Measurements from ENCODE around the gene ACTRT2. TPM values are rescaled to one million over a fixed set of nuclear protein-coding genes. Genes with fewer than 3 reads are reported as not detected.

ACTRT2 gene
- total and polyA plus RNA-seq, 9 donors: not detected

DNA sequence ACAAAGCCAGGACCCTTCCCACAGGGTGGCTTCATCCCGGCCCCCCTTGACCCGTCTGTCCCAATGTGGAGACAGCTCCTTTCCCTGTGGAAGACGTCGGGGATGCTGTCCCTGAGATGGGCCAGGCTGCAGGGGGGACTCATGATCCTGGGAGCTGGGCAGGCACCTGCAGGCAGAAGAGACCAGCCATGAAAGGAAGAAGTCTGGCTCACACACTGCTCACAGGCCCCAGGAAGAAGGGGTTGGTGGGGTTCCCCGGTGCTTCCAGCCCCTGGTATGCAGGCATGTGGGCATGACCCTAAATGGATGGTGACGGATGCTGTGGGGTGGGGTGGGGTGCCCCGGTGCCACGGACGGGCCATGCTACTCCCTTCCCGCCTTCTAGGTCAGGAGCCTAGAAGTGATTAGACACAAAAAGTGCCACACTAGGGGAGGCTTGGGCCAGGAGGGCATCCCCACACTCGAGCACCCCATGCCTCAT, 8.3 kb downstream of the ACTRT2 start:
- Histone ChIP-seq H3K4me3 (no peak overlapping the region), H3K4me1 (ENCODE audit: insufficient read depth) (no peaks in the 10 kb centered on the region), H3K9me3 (no peaks in the 10 kb centered on the region), H3K27me3 (no peaks in the 10 kb centered on the region), H3K36me3 (no peaks in the 10 kb centered on the region), H3K27ac (no peak overlapping the region)
- WGBS, 3 donors: 74 to 77% (median 77%) methylated on average over 11 of the region's 11 CpGs
- intact Hi-C loops (cut with DNase I): no loop called here
- DNase-seq: peak in 1 of 5 donors; percentile 9
- TF ChIP-seq, protein P1, sequence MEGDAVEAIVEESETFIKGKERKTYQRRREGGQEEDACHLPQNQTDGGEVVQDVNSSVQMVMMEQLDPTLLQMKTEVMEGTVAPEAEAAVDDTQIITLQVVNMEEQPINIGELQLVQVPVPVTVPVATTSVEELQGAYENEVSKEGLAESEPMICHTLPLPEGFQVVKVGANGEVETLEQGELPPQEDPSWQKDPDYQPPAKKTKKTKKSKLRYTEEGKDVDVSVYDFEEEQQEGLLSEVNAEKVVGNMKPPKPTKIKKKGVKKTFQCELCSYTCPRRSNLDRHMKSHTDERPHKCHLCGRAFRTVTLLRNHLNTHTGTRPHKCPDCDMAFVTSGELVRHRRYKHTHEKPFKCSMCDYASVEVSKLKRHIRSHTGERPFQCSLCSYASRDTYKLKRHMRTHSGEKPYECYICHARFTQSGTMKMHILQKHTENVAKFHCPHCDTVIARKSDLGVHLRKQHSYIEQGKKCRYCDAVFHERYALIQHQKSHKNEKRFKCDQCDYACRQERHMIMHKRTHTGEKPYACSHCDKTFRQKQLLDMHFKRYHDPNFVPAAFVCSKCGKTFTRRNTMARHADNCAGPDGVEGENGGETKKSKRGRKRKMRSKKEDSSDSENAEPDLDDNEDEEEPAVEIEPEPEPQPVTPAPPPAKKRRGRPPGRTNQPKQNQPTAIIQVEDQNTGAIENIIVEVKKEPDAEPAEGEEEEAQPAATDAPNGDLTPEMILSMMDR (IDR thresholded peaks at IDR 0.05): no peak

DNA sequence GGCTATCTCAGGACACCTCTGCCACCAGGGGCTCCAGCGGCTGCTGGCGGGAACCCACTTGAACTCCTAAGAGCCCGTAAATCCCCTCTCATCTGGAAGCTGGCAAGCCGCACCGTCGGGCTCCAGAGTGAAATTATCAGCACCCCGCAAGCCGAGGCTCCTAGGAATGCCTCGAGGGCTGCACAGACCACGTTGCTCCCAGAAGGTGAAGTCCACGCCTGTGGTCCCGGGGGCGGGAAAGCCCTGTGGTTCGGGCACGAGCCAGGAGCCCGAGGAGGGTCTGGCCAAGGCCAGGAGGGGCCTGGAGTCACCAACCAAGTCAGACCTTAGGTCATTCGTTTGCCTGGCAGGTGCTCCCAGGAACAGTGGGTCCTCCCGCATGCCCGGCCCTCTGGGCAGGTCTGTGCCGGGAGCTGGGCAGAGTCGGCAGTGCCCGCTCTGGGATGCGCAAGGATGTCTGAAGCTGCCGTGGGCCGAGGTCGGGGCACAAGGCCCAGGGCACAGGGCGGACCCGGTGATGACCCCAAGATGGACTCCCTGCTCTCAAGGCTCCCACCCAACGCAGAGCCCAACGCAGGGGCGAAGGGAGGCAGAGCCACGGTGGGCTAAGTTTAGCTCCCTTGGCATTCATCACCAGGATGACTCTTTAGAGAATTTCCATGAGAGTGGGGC, 8.9 kb downstream of the ACTRT2 start:
- H3K4me3 ChIP-seq: no peak overlapping the region
- no peaks in the 10 kb centered on the region for H3K36me3 ChIP-seq
- 81 to 89% (median 84%) methylated on average over 30 to 32 of the region's 32 CpGs for WGBS, 3 donors
- no peaks in the 10 kb centered on the region for H3K4me1 ChIP-seq (ENCODE audit: insufficient read depth)
- peak in 1 of 5 donors; percentile 12 for DNase-seq
- no peak overlapping the region for H3K27ac ChIP-seq
- no peak for TF ChIP-seq EP300 (IDR thresholded peaks at IDR 0.05)
- no peak for TF ChIP-seq POLR2A (IDR thresholded peaks at IDR 0.05)
- TF ChIP-seq, protein P1 (IDR thresholded peaks at IDR 0.05): no peak
- no peaks in the 10 kb centered on the region for H3K9me3 ChIP-seq
- H3K27me3 ChIP-seq: no peaks in the 10 kb centered on the region
- intact Hi-C loops (cut with DNase I): no loop called here

- intact Hi-C loops (cut with DNase I): no loop called here
- H3K27me3 ChIP-seq: no peaks in the 10 kb centered on the region
- H3K27ac ChIP-seq: no peak overlapping the region
- H3K4me3 ChIP-seq: no peak overlapping the region
- TF ChIP-seq POLR2A (IDR thresholded peaks at IDR 0.05) (no peak), EP300 (IDR thresholded peaks at IDR 0.05) (no peak)
- TF ChIP-seq, protein P1 (IDR thresholded peaks at IDR 0.05): no peak
- H3K9me3 ChIP-seq: no peaks in the 10 kb centered on the region
- WGBS, 3 donors: 69 to 84% (median 80%) methylated on average over 17 to 22 of the region's 22 CpGs
- DNase-seq: peak in 1 of 5 donors; percentile 7
- no peaks in the 10 kb centered on the region for H3K36me3 ChIP-seq
- no peaks in the 10 kb centered on the region for H3K4me1 ChIP-seq (ENCODE audit: insufficient read depth)
Observed at GRCh38 chr1:3030663-3031381, 9.6 kb downstream of the ACTRT2 start.

DNA sequence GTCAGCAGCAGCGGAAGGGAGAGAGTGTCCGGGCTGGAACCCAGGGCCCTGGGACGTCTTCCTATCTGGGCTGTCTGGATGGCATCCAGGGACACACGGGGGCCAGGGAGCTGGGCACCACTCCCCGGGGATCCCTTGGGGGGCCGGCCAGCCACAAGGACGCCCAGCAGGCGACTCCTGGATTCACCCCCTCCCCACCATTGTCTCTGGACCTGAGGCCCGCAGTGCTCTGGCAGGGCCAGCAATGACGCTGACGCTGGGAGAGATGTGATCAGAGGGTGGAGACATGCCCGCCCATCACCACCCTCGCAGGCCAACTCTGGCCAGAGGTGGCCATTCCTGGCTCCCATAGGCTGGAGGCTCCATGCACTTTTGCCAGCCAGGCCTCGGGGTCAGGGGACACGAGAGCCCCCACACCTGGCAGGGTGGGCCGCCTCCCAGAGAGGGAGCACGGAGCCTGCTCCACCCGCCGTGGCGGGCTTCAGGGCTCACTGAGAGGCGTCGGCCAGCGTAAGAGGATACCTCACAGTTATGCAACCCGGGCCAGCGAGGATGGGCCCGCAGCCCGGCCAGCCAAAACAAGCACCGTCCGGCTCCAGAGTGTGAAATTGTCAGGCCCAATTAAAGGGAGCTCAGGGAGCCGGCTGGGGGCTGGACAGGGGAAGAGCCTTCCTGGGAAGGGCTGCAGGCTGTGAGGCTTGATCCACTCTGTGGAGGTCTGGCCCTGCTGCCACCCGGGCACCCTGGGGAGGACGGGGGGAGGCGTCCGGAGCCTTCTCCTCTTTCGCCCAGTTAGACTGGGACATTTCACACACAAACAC, 10.3 kb downstream of the ACTRT2 start:
- peak in 2 of 5 donors; percentile 11 to 14 for DNase-seq
- WGBS, 3 donors: 48 to 62% (median 55%) methylated on average over 33 to 35 of the region's 35 CpGs
- no peak overlapping the region for H3K4me3 ChIP-seq
- intact Hi-C loops (cut with DNase I): no loop called here
- peaks cover 6% of the 10 kb centered on the region for H3K4me1 ChIP-seq (ENCODE audit: insufficient read depth)
- H3K27ac ChIP-seq: no peak overlapping the region
- TF ChIP-seq, protein P1 (IDR thresholded peaks at IDR 0.05): no peak
- TF ChIP-seq POLR2A (IDR thresholded peaks at IDR 0.05) (no peak), EP300 (IDR thresholded peaks at IDR 0.05) (no peak)
- H3K36me3 ChIP-seq: no peaks in the 10 kb centered on the region
- H3K9me3 ChIP-seq: no peaks in the 10 kb centered on the region
- no peaks in the 10 kb centered on the region for H3K27me3 ChIP-seq
